Esophagus muscularis mucosa (tissue), 3 donors: ENCODE measurements around the gene ZNF438.

Experiments
- CTCF ChIP-seq, 3 experiments: fragments of 200-600 bp in 2 of 3; fragments of 450-650 bp in 1 of 3; sonication (generic) in 2 of 3; IDR thresholded peaks; one replicate each; pipeline ENCODE4 v1.5.1; 2017 to 2019; ENCODE audit warnings: antibody characterized with exemption in 3 of 3, mild to moderate bottlenecking in 2 of 3, moderate library complexity in 1 of 3
- POLR2A ChIP-seq: fragments of 450-650 bp; IDR thresholded peaks from one replicate; pipeline ENCODE4 v1.6.1; 2017; ENCODE audit warnings: antibody characterized with exemption, moderate library complexity, mild to moderate bottlenecking, low read depth
- POLR2AphosphoS5 ChIP-seq, 2 donors: sonication (generic); formaldehyde crosslinking; IDR thresholded peaks; one replicate each; pipeline ENCODE4 v1.6.1; 2017; ENCODE audit warnings: antibody characterized with exemption in 2 of 2

- TF ChIP-seq CTCF (IDR thresholded peaks at IDR 0.05) (no peak), POLR2A (no peak), POLR2AphosphoS5 (IDR thresholded peaks at IDR 0.05) (no peak)
Measured at GRCh38 chr10:30827531-30828120, 204.0 kb downstream of the ZNF438 start.
